Measurements from ENCODE around the gene FLT1. TPM values are rescaled to one million over a fixed set of nuclear protein-coding genes. Genes with fewer than 3 reads are reported as not detected.
A peak's percentile ranks its signal among the peaks of the same experiment; 100 is the strongest.

The FLT1 gene
- total RNA-seq, 4 donors from 2014 or later: 12.5 to 46.2 (median 31.3) TPM

DNA sequence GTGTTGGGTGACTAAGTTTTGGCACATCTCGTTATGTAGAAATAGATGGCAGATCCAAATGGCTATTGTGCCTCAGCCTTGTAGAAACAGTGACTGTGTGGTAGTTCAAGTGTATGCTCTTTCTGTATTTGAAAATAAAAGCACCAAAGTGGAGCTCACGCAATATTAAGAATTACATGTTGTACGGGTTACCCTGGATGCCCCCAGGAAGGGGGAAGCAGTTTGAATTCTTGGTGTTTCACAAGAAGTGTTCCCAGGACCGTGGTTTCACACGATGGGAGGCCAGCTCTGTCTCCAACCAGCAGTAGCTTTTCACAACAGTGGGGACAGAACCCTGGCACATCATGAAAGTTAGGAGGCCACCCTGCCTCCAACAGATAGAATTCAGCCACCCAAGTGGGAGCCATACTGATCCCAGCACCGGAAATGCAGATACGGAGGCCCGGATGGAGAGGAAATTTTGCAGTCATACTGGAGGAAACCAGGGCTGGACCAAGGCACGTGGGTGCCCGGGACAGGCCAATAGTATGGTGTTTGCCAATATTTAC is 8.9 kb downstream of the FLT1 start:
- DNase-seq (ENCODE audit: extremely low spot score): peak; percentile 72
- H3K4me3 ChIP-seq: no peak overlapping the region
- no peak for TF ChIP-seq POLR2AphosphoS5 (IDR thresholded peaks at IDR 0.05)
- TF ChIP-seq, protein P1, sequence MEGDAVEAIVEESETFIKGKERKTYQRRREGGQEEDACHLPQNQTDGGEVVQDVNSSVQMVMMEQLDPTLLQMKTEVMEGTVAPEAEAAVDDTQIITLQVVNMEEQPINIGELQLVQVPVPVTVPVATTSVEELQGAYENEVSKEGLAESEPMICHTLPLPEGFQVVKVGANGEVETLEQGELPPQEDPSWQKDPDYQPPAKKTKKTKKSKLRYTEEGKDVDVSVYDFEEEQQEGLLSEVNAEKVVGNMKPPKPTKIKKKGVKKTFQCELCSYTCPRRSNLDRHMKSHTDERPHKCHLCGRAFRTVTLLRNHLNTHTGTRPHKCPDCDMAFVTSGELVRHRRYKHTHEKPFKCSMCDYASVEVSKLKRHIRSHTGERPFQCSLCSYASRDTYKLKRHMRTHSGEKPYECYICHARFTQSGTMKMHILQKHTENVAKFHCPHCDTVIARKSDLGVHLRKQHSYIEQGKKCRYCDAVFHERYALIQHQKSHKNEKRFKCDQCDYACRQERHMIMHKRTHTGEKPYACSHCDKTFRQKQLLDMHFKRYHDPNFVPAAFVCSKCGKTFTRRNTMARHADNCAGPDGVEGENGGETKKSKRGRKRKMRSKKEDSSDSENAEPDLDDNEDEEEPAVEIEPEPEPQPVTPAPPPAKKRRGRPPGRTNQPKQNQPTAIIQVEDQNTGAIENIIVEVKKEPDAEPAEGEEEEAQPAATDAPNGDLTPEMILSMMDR (IDR thresholded peaks at IDR 0.05): no peak
- no peak for TF ChIP-seq POLR2A (IDR thresholded peaks at IDR 0.05; ENCODE audit: low read depth)
- no peak for TF ChIP-seq EP300 (IDR thresholded peaks at IDR 0.05)
- 86% methylated on average over 10 of the region's 10 CpGs for WGBS
- intact Hi-C loops (cut with DNase I): no loop called here
- no peaks in the 10 kb centered on the region for H3K36me3 ChIP-seq
- no peaks in the 10 kb centered on the region for H3K9me3 ChIP-seq
- peaks cover 0 to 19% (median 0%) of the 10 kb centered on the region in 4 donors for H3K4me1 ChIP-seq
- H3K27me3 ChIP-seq: peaks cover 0 to 55% (median 0%) of the 10 kb centered on the region in 4 donors
- H3K27ac ChIP-seq (replicated peaks in 1 of 4): no peak overlapping the region

DNA sequence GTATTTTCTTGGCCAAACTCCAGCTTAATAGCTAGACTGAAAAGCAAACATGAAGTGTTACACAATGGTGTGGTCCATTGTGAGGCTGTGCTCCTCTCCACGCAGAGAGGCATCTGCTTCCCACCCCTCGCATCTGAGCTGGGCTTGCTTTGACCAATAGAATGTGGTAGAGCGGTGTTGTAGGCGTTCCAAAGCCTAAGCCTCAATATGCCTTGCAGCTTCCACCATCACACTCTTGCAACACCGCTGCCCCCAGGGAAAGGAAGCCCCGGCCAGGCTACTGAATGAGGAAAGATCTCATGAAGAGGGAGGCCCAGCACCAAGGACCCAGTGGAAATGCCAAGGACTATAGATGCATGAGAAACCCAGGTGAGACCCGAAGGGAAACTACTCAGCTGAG is 9.4 kb downstream of the FLT1 start:
- H3K4me1 ChIP-seq: peaks cover 0 to 19% (median 0%) of the 10 kb centered on the region in 4 donors

DNA sequence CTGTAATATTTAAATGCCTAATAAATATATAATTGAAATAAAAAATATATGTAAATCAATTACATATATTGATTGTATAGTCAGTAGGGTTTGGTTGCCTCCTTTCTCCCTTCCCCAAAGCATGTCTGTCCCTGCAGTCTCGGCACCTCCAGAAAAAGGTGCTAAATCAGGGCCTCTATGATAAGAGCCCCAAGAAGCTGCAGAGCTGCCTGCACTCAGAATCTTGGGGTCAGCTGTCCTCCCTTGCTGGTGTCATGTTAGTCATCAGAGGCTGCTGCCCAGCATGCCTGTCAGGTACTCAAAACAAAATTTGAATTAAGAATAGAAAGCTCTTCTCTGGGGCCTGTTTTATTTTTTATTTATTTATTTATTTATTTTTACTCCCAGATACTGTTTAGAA is 9.8 kb downstream of the FLT1 start:
- TF ChIP-seq, protein P1 (IDR thresholded peaks at IDR 0.05): no peak
- no peak for TF ChIP-seq POLR2A (IDR thresholded peaks at IDR 0.05; ENCODE audit: low read depth)
- TF ChIP-seq POLR2AphosphoS5 (IDR thresholded peaks at IDR 0.05): no peak
- no peak for TF ChIP-seq EP300 (IDR thresholded peaks at IDR 0.05)
- no peaks in the 10 kb centered on the region for H3K36me3 ChIP-seq
- 95% methylated on average over 1 of the region's 1 CpG for WGBS
- H3K9me3 ChIP-seq: no peaks in the 10 kb centered on the region
- DNase-seq (ENCODE audit: extremely low spot score): no peak
- no peak overlapping the region for H3K4me3 ChIP-seq
- H3K27me3 ChIP-seq: peaks cover 0 to 48% (median 0%) of the 10 kb centered on the region in 4 donors
- peaks cover 0 to 20% (median 0%) of the 10 kb centered on the region in 4 donors for H3K4me1 ChIP-seq
- intact Hi-C loops (cut with DNase I): no loop called here
- H3K27ac ChIP-seq (replicated peaks in 1 of 4): no peak overlapping the region

More for the DNA sequence above, 9.4 kb downstream of the FLT1 start:
- DNase-seq (ENCODE audit: extremely low spot score): peak; percentile 57
- peaks cover 0 to 52% (median 0%) of the 10 kb centered on the region in 4 donors for H3K27me3 ChIP-seq
- no peaks in the 10 kb centered on the region for H3K36me3 ChIP-seq
- H3K27ac ChIP-seq (replicated peaks in 1 of 4): no peak overlapping the region
- no peak for TF ChIP-seq EP300 (IDR thresholded peaks at IDR 0.05)
- TF ChIP-seq POLR2A (IDR thresholded peaks at IDR 0.05; ENCODE audit: low read depth): no peak
- intact Hi-C loops (cut with DNase I): no loop called here
- no peak overlapping the region for H3K4me3 ChIP-seq
- no peaks in the 10 kb centered on the region for H3K9me3 ChIP-seq
- WGBS: 79% methylated on average over 7 of the region's 7 CpGs

DNA sequence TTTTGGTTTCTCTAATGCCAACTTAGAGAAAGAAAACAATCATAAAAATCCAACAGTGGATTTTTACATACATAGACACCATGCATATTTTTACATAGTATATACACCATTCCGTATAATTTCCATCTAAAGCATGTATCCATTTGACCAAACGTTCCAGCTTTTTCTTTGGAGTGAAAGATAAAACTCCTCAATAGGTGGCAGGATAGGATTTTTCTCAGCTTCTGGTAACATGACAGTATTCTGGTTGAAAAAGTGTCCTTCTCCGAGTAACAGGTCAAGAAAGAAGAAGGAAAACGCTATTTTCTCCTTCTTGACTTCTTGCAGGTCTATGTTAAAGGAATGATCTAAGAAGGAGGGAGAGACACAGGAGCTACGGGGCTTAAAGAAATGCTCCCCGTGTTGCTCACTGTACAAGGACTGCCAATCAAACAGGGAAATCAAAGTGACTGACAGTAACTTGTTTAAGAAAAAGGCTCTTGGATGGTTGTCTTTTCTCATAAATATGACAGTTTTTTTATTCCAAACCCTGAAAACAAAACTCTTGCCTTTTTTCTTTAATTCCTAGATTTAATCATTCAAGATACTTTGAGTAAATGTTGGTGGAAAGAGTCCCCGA is 11.5 kb downstream of the FLT1 start:
- peaks cover 0 to 16% (median 0%) of the 10 kb centered on the region in 4 donors for H3K4me1 ChIP-seq
- no peaks in the 10 kb centered on the region for H3K36me3 ChIP-seq
- H3K4me3 ChIP-seq: no peak overlapping the region
- no peak overlapping the region for H3K27ac ChIP-seq (replicated peaks in 1 of 4)
- H3K9me3 ChIP-seq: no peaks in the 10 kb centered on the region
- WGBS: 60% methylated on average over 7 of the region's 7 CpGs
- DNase-seq (ENCODE audit: extremely low spot score): no peak
- TF ChIP-seq EP300 (IDR thresholded peaks at IDR 0.05) (no peak), POLR2A (IDR thresholded peaks at IDR 0.05; ENCODE audit: low read depth) (no peak), POLR2AphosphoS5 (IDR thresholded peaks at IDR 0.05) (no peak)
- TF ChIP-seq, protein P1 (IDR thresholded peaks at IDR 0.05): no peak
- H3K27me3 ChIP-seq: peaks cover 0 to 37% (median 0%) of the 10 kb centered on the region in 4 donors
- intact Hi-C loops (cut with DNase I): no loop called here

DNA sequence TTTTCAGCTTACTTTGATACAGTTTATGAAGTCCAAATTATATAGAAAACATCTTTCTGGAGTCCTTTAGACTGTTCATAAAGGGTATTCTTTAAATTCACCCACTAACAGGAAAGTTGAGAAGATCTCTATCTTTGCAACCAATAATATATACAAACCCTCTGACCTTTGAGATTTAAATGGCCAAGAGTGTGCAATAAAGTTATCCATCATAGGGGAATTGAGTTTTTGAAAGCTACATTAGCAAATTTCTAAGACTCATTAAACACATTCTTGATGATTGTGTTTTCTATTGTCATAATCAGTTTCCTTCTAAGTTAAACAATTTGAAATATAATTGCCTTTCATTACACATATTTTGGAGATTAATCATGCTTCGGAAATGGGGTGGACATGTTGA is 15.9 kb downstream of the FLT1 start:
- H3K4me1 ChIP-seq: peaks cover 0 to 10% (median 0%) of the 10 kb centered on the region in 4 donors
- DNase-seq (ENCODE audit: extremely low spot score): no peak
- H3K27ac ChIP-seq (replicated peaks in 1 of 4): no peak overlapping the region
- H3K36me3 ChIP-seq: no peaks in the 10 kb centered on the region
- no peaks in the 10 kb centered on the region for H3K9me3 ChIP-seq
- TF ChIP-seq POLR2A (IDR thresholded peaks at IDR 0.05; ENCODE audit: low read depth) (no peak), EP300 (IDR thresholded peaks at IDR 0.05) (no peak), POLR2AphosphoS5 (IDR thresholded peaks at IDR 0.05) (no peak)
- TF ChIP-seq, protein P1 (IDR thresholded peaks at IDR 0.05): no peak
- 76% methylated on average over 1 of the region's 1 CpG for WGBS
- H3K4me3 ChIP-seq: no peak overlapping the region
- intact Hi-C loops (cut with DNase I): no loop called here
- H3K27me3 ChIP-seq: peaks cover 0 to 19% (median 0%) of the 10 kb centered on the region in 4 donors

All from esophagus muscularis mucosa (tissue), 4 donors.